H1 (cell line): ENCODE measurements around the gene STK32A. TPM values are rescaled to one million over a fixed set of nuclear protein-coding genes. Genes with fewer than 3 reads are reported as not detected.

Source experiments
- CTCF ChIA-PET: fragments of 300-600 bp; sonication (Branson Sonifier 250); formaldehyde crosslinking; loops from one replicate; lab custom pipeline; 2021; ENCODE audit not compliant: partially characterized antibody; lab: Charles Lee
- POLR2A ChIA-PET: fragments of 300-600 bp; sonication (Branson Sonifier 250); formaldehyde crosslinking; loops from one replicate; lab custom pipeline; 2021; ENCODE audit warnings: inconsistent platforms; ENCODE audit not compliant: partially characterized antibody; lab: Charles Lee
- DNase-seq, 2 experiments: peaks; one replicate each; pipeline versions ENCODE4 v3.0.0 to v3.0.0-alpha.2; 2010 to 2022; ENCODE audit warnings: low spot score in 2 of 2, low read depth in 1 of 2, mixed read lengths in 1 of 2
- FAIRE-seq: peaks from 2 replicates; lab custom pipeline; 2011; peaks lifted over from hg19 to GRCh38; lab: Jason Lieb, UNC
- H2AFZ ChIP-seq: 2 replicates; pipeline ENCODE4 v1.8.1; 2012; ENCODE audit warnings: low read length, inconsistent platforms
- H2AK5ac ChIP-seq: 2 replicates; pipeline ENCODE4 v1.6.1; 2013; ENCODE audit warnings: low read depth, low read length
- H2BK120ac ChIP-seq: replicated peaks from 2 replicates; pipeline ENCODE3; 2013; ENCODE audit warnings: low read depth, low read length, inconsistent platforms
- H2BK12ac ChIP-seq: 2 replicates; pipeline ENCODE4 v1.6.1; 2013; ENCODE audit warnings: low read depth, low read length
- H2BK15ac ChIP-seq: 2 replicates; pipeline ENCODE4 v1.6.1; 2013; ENCODE audit warnings: low read length
- H2BK20ac ChIP-seq: 2 replicates; pipeline ENCODE4 v1.6.1; 2013; ENCODE audit warnings: low read length
- H2BK5ac ChIP-seq: 2 replicates; pipeline ENCODE4 v1.6.1; 2013; ENCODE audit warnings: low read depth, low read length
- H3K14ac ChIP-seq: 2 replicates; pipeline ENCODE4 v1.6.1; 2013; ENCODE audit warnings: inconsistent platforms; ENCODE audit not compliant: insufficient read length
- H3K18ac ChIP-seq: 2 replicates; pipeline ENCODE4 v1.6.1; 2013; ENCODE audit warnings: low read length; ENCODE audit errors: extremely low read depth
- H3K23ac ChIP-seq: 2 replicates; pipeline ENCODE4 v1.6.1; 2013; ENCODE audit warnings: inconsistent platforms; ENCODE audit not compliant: insufficient read length
- H3K23me2 ChIP-seq: 2 replicates; pipeline ENCODE4 v1.6.1; 2013; ENCODE audit warnings: low read depth, low read length
- H3K27ac ChIP-seq: 2 replicates; pipeline ENCODE4 v1.6.1; 2011; ENCODE audit warnings: low read depth, low read length, inconsistent platforms
- H3K27me3 ChIP-seq, 4 experiments: replicated peaks in 1 of 4; 1 replicate in 1 of 4; 2 replicates in 3 of 4; pipeline versions ENCODE4 v1.6.1 to v1.8.1; 2011 to 2013; ENCODE audit warnings: low read length in 3 of 4, mild to moderate bottlenecking in 3 of 4, inconsistent platforms in 2 of 4, mixed read lengths in 2 of 4, moderate library complexity in 1 of 4; ENCODE audit not compliant: control insufficient read depth in 3 of 4, insufficient read depth in 3 of 4; ENCODE audit errors: extremely low read depth in 1 of 4
- H3K36me3 ChIP-seq, 4 experiments: 2 replicates each; pipeline versions ENCODE4 v1.6.1 to v1.8.1; 2011 to 2013; ENCODE audit warnings: mild to moderate bottlenecking in 4 of 4, low read length in 3 of 4, moderate library complexity in 2 of 4, control low read depth in 1 of 4, inconsistent platforms in 1 of 4; ENCODE audit not compliant: insufficient read depth in 4 of 4, control insufficient read depth in 2 of 4
- H3K4ac ChIP-seq: replicated peaks from 2 replicates; pipeline ENCODE3; 2013; ENCODE audit warnings: low read length, low read depth, mixed read lengths, inconsistent platforms; ENCODE audit not compliant: insufficient read length
- H3K4me1 ChIP-seq, 4 experiments: replicated peaks in 1 of 4; 1 replicate in 1 of 4; 2 replicates in 3 of 4; pipeline versions ENCODE4 v1.6.1 to v1.8.1; 2011 to 2013; ENCODE audit warnings: low read length in 3 of 4, inconsistent platforms in 2 of 4, mixed read lengths in 1 of 4; ENCODE audit not compliant: insufficient read depth in 4 of 4, control insufficient read depth in 3 of 4
- H3K4me2 ChIP-seq, 2 experiments: 2 replicates each; pipeline versions ENCODE4 v1.6.1 to v1.8.1; 2011 to 2013; ENCODE audit warnings: low read depth in 2 of 2, low read length in 2 of 2, control low read depth in 1 of 2, inconsistent platforms in 1 of 2, mild to moderate bottlenecking in 1 of 2; ENCODE audit not compliant: insufficient read depth in 1 of 2
- H3K4me3 ChIP-seq, 4 experiments: fragments of 200-600, 300-600 bp in 1 of 4; sonication (generic), shearing (Covaris generic), sonication (Bioruptor Twin) in 1 of 4; 2 replicates each; pipeline versions ENCODE4 v1.5.1 to v1.8.1; 2011 to 2016; ENCODE audit warnings: low read length in 4 of 4, low read depth in 3 of 4, control low read depth in 2 of 4, inconsistent platforms in 2 of 4, mild to moderate bottlenecking in 2 of 4, mixed read lengths in 1 of 4, moderate library complexity in 1 of 4; ENCODE audit not compliant: insufficient read depth in 2 of 4; ENCODE audit errors: extremely low read depth in 1 of 4
- H3K56ac ChIP-seq: replicated peaks from 2 replicates; pipeline ENCODE3; 2013; ENCODE audit warnings: low read depth, mild to moderate bottlenecking, mixed read lengths, low read length, inconsistent platforms; ENCODE audit not compliant: insufficient read length
- H3K79me1 ChIP-seq: 2 replicates; pipeline ENCODE4 v1.6.1; 2013; ENCODE audit warnings: low read depth, low read length, control low read depth
- H3K79me2 ChIP-seq, 2 experiments: 2 replicates each; pipeline versions ENCODE4 v1.6.1 to v1.8.1; 2012 to 2013; ENCODE audit warnings: low read length in 2 of 2, mild to moderate bottlenecking in 2 of 2, inconsistent platforms in 1 of 2; ENCODE audit not compliant: insufficient read depth in 2 of 2, control insufficient read depth in 1 of 2
- H3K9ac ChIP-seq, 4 experiments: replicated peaks in 1 of 4; 1 replicate in 1 of 4; 2 replicates in 3 of 4; pipeline versions ENCODE4 v1.6.1 to v1.8.1; 2011 to 2013; ENCODE audit warnings: low read depth in 3 of 4, low read length in 3 of 4, control low read depth in 2 of 4, mild to moderate bottlenecking in 2 of 4, moderate library complexity in 2 of 4, inconsistent platforms in 1 of 4; ENCODE audit errors: extremely low read depth in 1 of 4
- H3K9me3 ChIP-seq, 2 experiments: 2 replicates each; pipeline versions ENCODE4 v1.6.1 to v1.8.1; 2012 to 2013; ENCODE audit warnings: mild to moderate bottlenecking in 2 of 2, moderate library complexity in 2 of 2, control low read depth in 1 of 2, inconsistent platforms in 1 of 2, low read depth in 1 of 2, low read length in 1 of 2, mixed read lengths in 1 of 2; ENCODE audit not compliant: insufficient read depth in 2 of 2
- H4K20me1 ChIP-seq, 2 experiments: replicated peaks in 1 of 2; 2 replicates each; pipeline versions ENCODE3 to v1.8.1; 2011 to 2013; ENCODE audit warnings: inconsistent platforms in 2 of 2, low read length in 2 of 2, mild to moderate bottlenecking in 1 of 2; ENCODE audit not compliant: insufficient read depth in 2 of 2, control insufficient read depth in 1 of 2
- H4K5ac ChIP-seq: 2 replicates; pipeline ENCODE4 v1.6.1; 2013; ENCODE audit warnings: low read length, low read depth, mixed read lengths, inconsistent platforms; ENCODE audit not compliant: insufficient read length
- H4K8ac ChIP-seq: 2 replicates; pipeline ENCODE4 v1.8.0; 2013; ENCODE audit warnings: mild to moderate bottlenecking, moderate library complexity, low read length, inconsistent platforms; ENCODE audit not compliant: insufficient read depth; ENCODE audit errors: extremely low read depth
- H4K91ac ChIP-seq: replicated peaks from 2 replicates; pipeline ENCODE3; 2013; ENCODE audit warnings: low read length, mixed read lengths, inconsistent platforms; ENCODE audit not compliant: insufficient read length
- CEBPB ChIP-seq: IDR thresholded peaks from 2 replicates; pipeline ENCODE4 v1.6.1; 2012; ENCODE audit warnings: low read depth, low read length
- CREB1 ChIP-seq: IDR thresholded peaks from 2 replicates; pipeline ENCODE4 v1.6.1; 2012; ENCODE audit warnings: inconsistent platforms
- EZH2 ChIP-seq: fragments of 200-600 bp; sonication (generic); IDR thresholded peaks from 2 replicates; pipeline ENCODE4 v1.7.1; 2012; ENCODE audit warnings: low read depth, mild to moderate bottlenecking, moderate library complexity, low read length, inconsistent platforms; ENCODE audit not compliant: severe bottlenecking
- GTF2F1 ChIP-seq: IDR thresholded peaks from 2 replicates; pipeline ENCODE4 v1.6.1; 2012; ENCODE audit warnings: low read depth, low read length, improper control_type of control experiment, borderline replicate concordance
- HDAC6 ChIP-seq: IDR thresholded peaks from one replicate; pipeline ENCODE4 v1.7.1; 2012; ENCODE audit warnings: low read depth, mild to moderate bottlenecking, inconsistent platforms, low read length, moderate library complexity
- PHF8 ChIP-seq: fragments of 200-600 bp; sonication (generic); conservative IDR thresholded peaks from 2 replicates; pipeline ENCODE4 v1.7.1; 2012; ENCODE audit warnings: low read depth, mild to moderate bottlenecking, inconsistent platforms, low read length, moderate library complexity
- POLR2A ChIP-seq, 2 experiments: IDR thresholded peaks; 1 replicate in 1 of 2; 2 replicates in 1 of 2; pipeline ENCODE4 v1.6.1; 2011; ENCODE audit warnings: low read depth in 2 of 2, low read length in 2 of 2, mild to moderate bottlenecking in 2 of 2; ENCODE audit errors: control extremely low read depth in 1 of 2
- RNF2 ChIP-seq: fragments of 200-900, 300-1000 bp; sonication (generic); IDR thresholded peaks from 2 replicates; pipeline ENCODE4 v1.7.1; 2016; ENCODE audit warnings: borderline replicate concordance, low read depth, mild to moderate bottlenecking, antibody characterized with exemption, low read length; ENCODE audit not compliant: poor library complexity, severe bottlenecking; ENCODE audit errors: missing control alignments
- TBP ChIP-seq: IDR thresholded peaks from 2 replicates; pipeline ENCODE4 v1.6.1; 2011; ENCODE audit warnings: low read depth, low read length, improper control_type of control experiment
- ZNF274 ChIP-seq: IDR thresholded peaks from 2 replicates; pipeline ENCODE4 v1.7.0; 2012; ENCODE audit warnings: low read length, borderline replicate concordance; ENCODE audit errors: extremely low read depth
- WGBS, 2 experiments: shearing (Covaris generic) in 1 of 2; methylation state at CpG; one replicate each; pipeline versions ENCODE4 v1.1.6 to v1.1.7; 2013 to 2015; ENCODE audit warnings: low lambda C conversion rate in 2 of 2, mixed read lengths in 2 of 2, inconsistent platforms in 1 of 2, low coverage in 1 of 2, missing lambda C conversion rate in 1 of 2; ENCODE audit not compliant: insufficient replicate concordance in 2 of 2, insufficient coverage in 1 of 2, insufficient read length in 1 of 2; ENCODE audit errors: extremely low coverage in 1 of 2, missing lambda C conversion rate in 1 of 2; 5-methylcytosine and 5-hydroxymethylcytosine counted together
- polyA plus RNA-seq, 7 experiments: library from polyadenylated mRNA; depleted of rRNA in 3 of 7; stranded (reverse) in 5 of 7; unstranded in 2 of 7; fragments of >200 nt in 5 of 7; fragments of 200-250 nt in 2 of 7; gene quantifications; 1 replicate in 5 of 7; 2 replicates in 1 of 7; 4 replicates in 1 of 7; pipeline versions ENCODE4 v1.2.1 to v1.2.3, GENCODE V29; 2011 to 2013; ENCODE audit warnings: missing spikeins in 2 of 7, mixed read lengths in 2 of 7
- total RNA-seq: library from RNA; stranded (reverse); fragmentation: NEBNext Ultra II Directional; extraction: Animal tissue kit (Norgen Biotek cat#: 25700); gene quantifications from 2 replicates; pipeline ENCODE4 v1.2.1, GENCODE V29; 2021

STK32A gene
- total and polyA plus RNA-seq, 2 of the 8 experiments (the other 6 are each of a cell fraction or from before 2014, with no cell fraction given) = 1.3 to 2.5 TPM

DNA sequence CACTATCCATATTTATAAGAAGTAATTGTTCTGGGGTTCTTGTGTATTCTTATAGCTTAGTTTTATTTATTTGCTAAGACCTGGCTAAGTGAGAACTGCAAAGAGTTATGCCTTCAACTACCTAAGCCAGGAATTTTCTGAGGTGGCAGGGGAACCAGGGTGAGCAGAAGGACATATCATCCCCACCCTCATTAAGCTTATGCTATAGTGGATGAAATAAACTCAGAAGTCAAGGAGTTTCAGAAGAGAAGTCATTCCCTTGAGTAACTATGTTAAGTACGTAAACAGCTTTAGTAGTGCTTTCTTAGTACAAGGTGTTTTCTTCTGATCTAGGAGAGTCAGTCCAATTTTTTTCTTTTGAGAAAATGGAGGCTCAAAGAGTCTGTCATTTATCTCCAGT lies 41.7 kb downstream of the STK32A start:
- Histone ChIP-seq H3K27me3 (no peaks in the 10 kb centered on the region), H3K79me2 (no peaks in the 10 kb centered on the region; a peak in 1 of 4 replicates), H2AK5ac (no peak overlapping the region), H3K9me3 (no peaks in the 10 kb centered on the region), H3K79me1 (no peaks in the 10 kb centered on the region), H3K4ac (no peak overlapping the region), H3K9ac (no peak overlapping the region), H3K4me1 (no peaks in the 10 kb centered on the region), H3K36me3 (no peaks in the 10 kb centered on the region), H4K8ac (no peak overlapping the region), H4K91ac (no peak overlapping the region), H2BK20ac (no peak overlapping the region), H3K18ac (no peak overlapping the region), H3K4me3 (no peak overlapping the region), H3K23ac (no peak overlapping the region), H2BK15ac (no peak overlapping the region), H2BK12ac (no peak overlapping the region), H2BK120ac (no peak overlapping the region), H4K5ac (no peak overlapping the region), H3K27ac (no peak overlapping the region), H2BK5ac (no peak overlapping the region), H3K4me2 (no peak overlapping the region), H4K20me1 (no peaks in the 10 kb centered on the region), H2AFZ (no peak overlapping the region), H3K56ac (no peak overlapping the region), H3K23me2 (no peaks in the 10 kb centered on the region), H3K14ac (no peak overlapping the region)
- 100% methylated on average over 1 of the region's 1 CpG; no CpG with 5 or more reads in 1 of the 2 experiments for WGBS, 2 experiments
- DNase-seq = no peak
- TF ChIP-seq CREB1 = no peak
- TF ChIP-seq RNF2 = no peak
- TF ChIP-seq TBP = no peak
- no peak for TF ChIP-seq GTF2F1
- TF ChIP-seq ZNF274 = no peak
- no peak for TF ChIP-seq HDAC6
- TF ChIP-seq POLR2A (IDR thresholded peaks at IDR 0.05; ENCODE audit: control extremely low read depth in 1 of 2, low read depth in 2 of 2, low read length in 2 of 2) = no peak
- TF ChIP-seq EZH2 = no peak
- no peak for TF ChIP-seq PHF8
- no peak for TF ChIP-seq CEBPB
- POLR2A ChIA-PET = interaction anchor here (0.7 kb wide), 2 partner anchors 15 to 16 kb away, joined by 3 read pairs; no protein-coding TSS in a partner anchor
- CTCF ChIA-PET = no interaction called here
- no peak for FAIRE-seq
